ENCODE results near the gene DOCK9.

The DOCK9 gene

GRCh38 chr13:98976941-98977340 is 923 bp downstream of the DOCK9 start:
- no peak for DNase-seq (ENCODE audit: low read depth)

GRCh38 chr13:98976338-98976737 is 1.5 kb downstream of the DOCK9 start:
- DNase-seq (ENCODE audit: low read depth): no peak

- no peak for DNase-seq (ENCODE audit: low read depth)
These were observed 2.0 kb downstream of the DOCK9 start for GRCh38 chr13:98975822-98976261.

GRCh38 chr13:98974053-98974452 is 3.8 kb downstream of the DOCK9 start:
- no peak for DNase-seq (ENCODE audit: low read depth)

DNA sequence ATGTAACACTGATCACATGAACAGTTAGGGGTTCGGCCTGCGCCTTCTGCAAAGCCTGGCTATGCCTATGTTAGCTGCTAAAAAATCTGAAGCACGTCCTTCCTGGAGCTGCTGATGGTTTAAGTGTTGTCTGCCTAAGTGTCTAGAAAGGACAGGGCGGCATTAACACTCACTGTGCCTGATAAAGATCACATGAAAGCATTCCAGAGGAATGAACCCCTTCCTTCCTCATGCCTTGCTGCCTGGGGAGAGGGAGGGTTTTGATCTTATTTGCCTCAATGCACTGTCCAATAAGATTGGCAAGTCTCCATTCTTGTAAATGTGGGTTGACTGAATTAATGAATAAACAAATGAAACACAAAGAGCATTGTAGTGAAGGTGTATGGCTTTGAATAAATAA is 5.2 kb downstream of the DOCK9 start:
- no peak for DNase-seq (ENCODE audit: low read depth)

DNA sequence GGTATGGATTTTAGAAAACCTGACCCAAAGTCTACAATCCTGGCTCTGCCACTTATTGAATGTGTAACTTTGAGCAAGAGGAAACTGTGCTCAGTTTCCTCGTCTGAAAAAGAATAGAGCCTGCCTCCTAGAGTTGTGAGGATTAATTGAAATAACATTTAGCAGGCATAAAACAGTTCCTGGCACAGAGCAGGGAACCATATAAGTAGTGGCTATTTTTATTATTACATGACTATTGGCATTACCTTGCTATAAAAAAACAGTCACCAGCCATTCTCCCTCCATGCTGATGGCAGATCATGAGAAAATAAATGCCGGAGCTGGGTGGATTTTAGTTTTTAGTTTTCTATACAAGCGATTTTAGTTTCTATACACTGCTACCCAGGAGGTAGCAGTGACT is 5.8 kb downstream of the DOCK9 start:
- no peak for DNase-seq (ENCODE audit: low read depth)

DNA sequence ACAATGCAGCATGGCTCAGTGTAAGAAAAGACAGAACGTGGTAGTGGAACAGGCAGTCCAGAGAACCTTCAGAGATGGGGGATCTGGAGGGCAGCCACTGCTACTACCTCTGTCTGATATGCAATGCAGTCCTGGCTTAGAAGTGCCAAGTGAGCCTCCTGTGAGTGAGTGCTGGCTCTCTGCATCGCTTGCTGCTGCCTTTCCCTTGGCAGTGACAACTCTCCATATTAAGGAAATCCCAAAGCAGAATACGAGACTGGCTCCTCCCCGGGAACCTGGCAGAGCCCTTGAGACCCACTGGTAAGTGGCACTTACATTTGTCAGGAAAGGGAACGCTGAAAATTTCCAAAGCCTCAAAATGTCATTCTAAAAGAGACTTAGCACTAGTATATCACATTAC is 7.5 kb downstream of the DOCK9 start:
- DNase-seq (ENCODE audit: low read depth): no peak

GRCh38 chr13:98967491-98967890 is 10.4 kb downstream of the DOCK9 start:
- DNase-seq (ENCODE audit: low read depth): no peak

- DNase-seq (ENCODE audit: low read depth): no peak
These were observed 11.8 kb downstream of the DOCK9 start for GRCh38 chr13:98966019-98966418.

DNA sequence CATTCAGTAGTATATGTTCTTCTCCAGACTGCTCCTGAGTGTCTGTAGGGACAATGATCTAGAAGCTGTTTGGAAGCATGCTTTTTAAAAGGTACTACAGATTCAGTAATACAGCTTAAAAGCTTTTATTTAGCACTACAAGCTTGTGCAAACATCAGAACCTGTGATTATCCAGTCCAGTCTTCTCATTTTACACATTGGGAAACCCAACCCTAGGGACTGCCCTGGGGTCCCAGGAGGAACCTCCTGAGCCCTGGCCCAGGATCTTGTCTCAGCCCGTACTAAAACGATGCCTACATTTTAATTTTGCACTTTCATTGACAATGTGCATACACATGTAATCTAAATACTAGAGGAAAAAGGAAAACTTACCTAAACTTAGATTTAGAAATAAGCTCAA is 12.5 kb downstream of the DOCK9 start:
- DNase-seq (ENCODE audit: low read depth): no peak

DNA sequence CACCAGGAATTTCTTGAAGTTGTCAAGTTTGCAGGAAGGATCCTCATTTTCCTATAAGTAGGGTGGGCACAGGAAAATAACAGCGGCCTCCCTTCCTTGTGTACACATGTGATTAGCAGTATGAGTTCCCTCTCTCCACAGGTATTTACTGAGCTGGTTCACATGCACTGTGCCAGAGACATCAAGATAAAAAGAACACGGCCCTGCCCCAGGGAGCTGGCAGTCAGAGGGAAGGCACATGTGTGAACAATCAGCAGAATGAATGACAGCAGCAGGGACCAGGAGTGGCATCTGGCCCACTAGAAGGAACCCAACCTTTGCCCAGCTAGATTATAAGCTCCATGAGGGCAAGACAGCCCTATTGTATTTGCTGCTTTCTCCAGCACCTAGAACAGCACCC is 13.9 kb downstream of the DOCK9 start:
- no peak for DNase-seq (ENCODE audit: low read depth)

- DNase-seq (ENCODE audit: low read depth): no peak
These were observed 14.8 kb downstream of the DOCK9 start for GRCh38 chr13:98962901-98963590.

- no peak for DNase-seq (ENCODE audit: low read depth)
These were observed 16.3 kb downstream of the DOCK9 start for GRCh38 chr13:98961503-98962105.

GRCh38 chr13:98960606-98961502 is 17.0 kb downstream of the DOCK9 start:
- no peak for DNase-seq (ENCODE audit: low read depth)

DNA sequence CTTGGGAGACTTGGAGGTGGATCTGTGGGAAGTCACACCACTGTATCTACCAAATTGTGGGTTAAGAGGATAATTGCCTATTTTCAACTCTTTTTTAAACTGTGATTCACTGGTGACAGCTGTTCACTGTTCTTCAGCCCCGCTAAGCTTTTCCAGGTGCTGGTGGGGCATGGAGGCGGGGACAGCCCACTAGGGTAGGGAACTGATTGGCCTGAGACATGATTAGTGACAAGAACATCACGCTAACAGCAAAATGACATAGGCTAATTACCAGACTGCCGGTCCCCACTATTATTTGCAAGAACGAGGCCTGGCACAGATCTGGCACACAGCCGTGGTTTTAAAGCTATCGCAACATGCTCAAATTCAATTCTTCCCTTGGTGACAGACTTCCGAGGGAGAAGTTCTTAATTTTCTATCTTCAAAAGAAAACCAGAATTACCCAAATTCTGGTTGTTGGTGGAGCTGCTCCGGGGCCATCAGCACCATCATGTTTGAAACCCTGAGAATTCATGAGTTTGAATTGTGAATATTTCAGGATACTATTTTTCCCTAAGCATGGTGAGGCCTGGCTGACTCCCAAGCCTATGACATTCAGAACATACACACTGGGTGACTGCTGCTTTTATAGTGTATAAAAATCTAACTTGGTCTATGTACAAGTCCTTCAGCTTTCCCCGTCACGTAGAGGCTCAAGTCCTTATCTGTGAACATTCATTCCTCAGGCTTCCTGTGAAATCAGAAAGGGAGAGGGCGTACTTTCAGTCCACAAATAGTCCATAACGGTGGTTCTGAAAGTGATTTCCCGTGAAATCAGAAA is 17.9 kb downstream of the DOCK9 start:
- DNase-seq (ENCODE audit: low read depth): no peak

GRCh38 chr13:98959291-98959690 is 18.6 kb downstream of the DOCK9 start:
- no peak for DNase-seq (ENCODE audit: low read depth)

DNA sequence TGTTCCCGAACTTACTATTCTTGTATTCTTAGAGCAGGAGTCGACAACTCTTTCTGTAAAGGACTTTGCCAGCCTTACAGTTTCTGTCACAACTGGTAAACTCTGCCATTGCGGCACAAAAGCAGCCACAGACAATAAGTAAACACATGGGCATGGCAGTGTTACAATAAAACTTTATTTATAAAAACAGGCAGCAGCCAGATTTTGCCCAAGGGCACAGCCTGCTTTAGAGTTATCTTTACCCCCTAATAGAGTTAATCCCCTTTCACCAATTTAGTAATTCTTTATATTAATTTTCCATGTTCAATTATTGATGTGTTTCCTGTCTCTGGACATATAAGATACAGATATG is 19.4 kb downstream of the DOCK9 start:
- DNase-seq (ENCODE audit: low read depth): no peak

GRCh38 chr13:98957731-98958442 is 20.0 kb downstream of the DOCK9 start:
- no peak for DNase-seq (ENCODE audit: low read depth)

- DNase-seq (ENCODE audit: low read depth): no peak
These were observed 22.5 kb downstream of the DOCK9 start for GRCh38 chr13:98955336-98955735.

GRCh38 chr13:98954313-98954712 is 23.6 kb downstream of the DOCK9 start:
- no peak for DNase-seq (ENCODE audit: low read depth)

DNA sequence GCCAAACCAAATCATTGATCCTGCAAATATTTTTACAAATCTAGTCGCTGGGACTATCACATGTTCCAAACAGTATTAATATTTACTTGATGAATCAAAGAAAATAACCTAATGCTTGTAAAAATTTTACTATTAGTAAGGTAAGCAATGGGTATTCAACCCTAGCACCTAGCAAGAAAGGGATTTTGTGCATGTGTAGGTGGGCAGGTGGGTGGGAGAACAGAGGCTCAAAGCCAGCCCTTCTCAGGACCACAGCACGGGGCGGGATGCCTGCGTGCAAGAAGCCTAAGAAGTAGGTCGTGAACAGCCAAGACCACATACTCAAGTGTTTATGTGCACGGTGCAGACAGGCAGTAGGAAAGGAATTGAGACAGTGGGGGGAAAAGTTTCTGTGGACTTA is 26.6 kb downstream of the DOCK9 start:
- DNase-seq (ENCODE audit: low read depth): no peak
